SU-DHL-6 (cell line): Measurements from ENCODE around the gene ENOX2.

Experiments
- EZH2phosphoT487 ChIP-seq: fragments of 200-600 bp; sonication (generic), shearing (Covaris generic); conservative IDR thresholded peaks from 2 replicates; pipeline ENCODE4 v1.6.1; 2018; ENCODE audit warnings: mild to moderate bottlenecking, antibody characterized with exemption, low read length, moderate library complexity, mixed read lengths
- TF ChIP-seq, protein P1 (sequence below): fragments of 200-600 bp; sonication (generic); IDR thresholded peaks from one replicate; pipeline ENCODE4 v1.5.1; 2017; ENCODE audit warnings: antibody characterized with exemption, mild to moderate bottlenecking, low read length, moderate library complexity; ENCODE audit not compliant: insufficient read depth, poor library complexity, severe bottlenecking

DNA sequence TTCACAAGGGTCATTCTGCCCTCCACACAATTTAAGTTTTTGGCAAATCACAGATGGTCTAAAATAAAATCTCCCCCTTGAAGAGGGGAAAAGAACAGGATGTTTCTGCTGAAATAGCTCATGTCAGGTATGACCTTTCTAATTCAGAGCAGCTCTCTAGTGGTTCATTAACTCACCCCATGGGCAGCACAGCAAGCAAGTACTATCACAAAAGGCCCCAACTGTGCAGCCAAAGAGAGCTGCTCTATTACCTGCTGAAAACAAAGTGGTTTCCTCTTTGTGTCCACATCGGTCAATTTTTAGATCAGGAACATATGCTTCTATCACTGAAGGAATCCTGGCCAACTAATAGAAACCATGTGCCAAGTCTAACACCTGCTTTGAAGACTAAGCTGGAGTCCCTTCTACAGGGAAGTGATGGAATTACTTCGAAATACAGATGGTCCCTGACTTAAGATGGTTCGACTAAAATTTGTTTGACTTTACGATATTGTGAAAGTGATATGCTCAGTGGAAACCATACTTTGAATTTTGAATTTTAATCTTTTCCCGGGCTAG lies 164.3 kb downstream of the ENOX2 start:
- TF ChIP-seq, protein P1, sequence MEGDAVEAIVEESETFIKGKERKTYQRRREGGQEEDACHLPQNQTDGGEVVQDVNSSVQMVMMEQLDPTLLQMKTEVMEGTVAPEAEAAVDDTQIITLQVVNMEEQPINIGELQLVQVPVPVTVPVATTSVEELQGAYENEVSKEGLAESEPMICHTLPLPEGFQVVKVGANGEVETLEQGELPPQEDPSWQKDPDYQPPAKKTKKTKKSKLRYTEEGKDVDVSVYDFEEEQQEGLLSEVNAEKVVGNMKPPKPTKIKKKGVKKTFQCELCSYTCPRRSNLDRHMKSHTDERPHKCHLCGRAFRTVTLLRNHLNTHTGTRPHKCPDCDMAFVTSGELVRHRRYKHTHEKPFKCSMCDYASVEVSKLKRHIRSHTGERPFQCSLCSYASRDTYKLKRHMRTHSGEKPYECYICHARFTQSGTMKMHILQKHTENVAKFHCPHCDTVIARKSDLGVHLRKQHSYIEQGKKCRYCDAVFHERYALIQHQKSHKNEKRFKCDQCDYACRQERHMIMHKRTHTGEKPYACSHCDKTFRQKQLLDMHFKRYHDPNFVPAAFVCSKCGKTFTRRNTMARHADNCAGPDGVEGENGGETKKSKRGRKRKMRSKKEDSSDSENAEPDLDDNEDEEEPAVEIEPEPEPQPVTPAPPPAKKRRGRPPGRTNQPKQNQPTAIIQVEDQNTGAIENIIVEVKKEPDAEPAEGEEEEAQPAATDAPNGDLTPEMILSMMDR: no peak
- TF ChIP-seq EZH2phosphoT487: no peak
